ENCODE results near the gene GRHL1.

The GRHL1 gene

DNA sequence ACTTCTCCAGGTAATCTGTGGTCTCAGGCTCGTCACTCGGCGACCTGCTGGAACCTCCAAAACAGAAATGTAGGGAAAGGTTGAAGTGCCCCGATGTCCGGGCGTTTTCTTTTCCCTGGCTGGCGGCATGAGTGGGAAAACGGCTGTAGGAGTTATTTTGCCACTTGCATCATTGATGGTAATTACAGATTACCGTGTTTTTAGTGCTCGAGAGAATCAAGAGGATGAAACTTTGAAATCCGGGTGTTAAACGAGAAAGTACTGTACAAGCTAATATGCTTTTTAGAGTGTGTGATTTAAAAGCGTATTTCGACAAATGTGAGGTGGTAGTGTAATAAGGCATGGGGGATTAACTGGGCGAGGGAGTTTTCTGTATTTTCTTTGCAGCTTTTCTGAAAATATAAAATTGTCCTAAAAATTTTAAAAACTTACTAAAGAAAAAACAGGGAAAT, 819 bp downstream of the GRHL1 start:
- TF ChIP-seq, protein P1, sequence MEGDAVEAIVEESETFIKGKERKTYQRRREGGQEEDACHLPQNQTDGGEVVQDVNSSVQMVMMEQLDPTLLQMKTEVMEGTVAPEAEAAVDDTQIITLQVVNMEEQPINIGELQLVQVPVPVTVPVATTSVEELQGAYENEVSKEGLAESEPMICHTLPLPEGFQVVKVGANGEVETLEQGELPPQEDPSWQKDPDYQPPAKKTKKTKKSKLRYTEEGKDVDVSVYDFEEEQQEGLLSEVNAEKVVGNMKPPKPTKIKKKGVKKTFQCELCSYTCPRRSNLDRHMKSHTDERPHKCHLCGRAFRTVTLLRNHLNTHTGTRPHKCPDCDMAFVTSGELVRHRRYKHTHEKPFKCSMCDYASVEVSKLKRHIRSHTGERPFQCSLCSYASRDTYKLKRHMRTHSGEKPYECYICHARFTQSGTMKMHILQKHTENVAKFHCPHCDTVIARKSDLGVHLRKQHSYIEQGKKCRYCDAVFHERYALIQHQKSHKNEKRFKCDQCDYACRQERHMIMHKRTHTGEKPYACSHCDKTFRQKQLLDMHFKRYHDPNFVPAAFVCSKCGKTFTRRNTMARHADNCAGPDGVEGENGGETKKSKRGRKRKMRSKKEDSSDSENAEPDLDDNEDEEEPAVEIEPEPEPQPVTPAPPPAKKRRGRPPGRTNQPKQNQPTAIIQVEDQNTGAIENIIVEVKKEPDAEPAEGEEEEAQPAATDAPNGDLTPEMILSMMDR (IDR thresholded peaks at IDR 0.05; ENCODE audit: low read length, missing control alignments): no peak
- H3K4me3 ChIP-seq (replicated peaks; ENCODE audit: low read depth, low read length): no peak overlapping the region
- no peak for DNase-seq (ENCODE audit: low read depth)

DNA sequence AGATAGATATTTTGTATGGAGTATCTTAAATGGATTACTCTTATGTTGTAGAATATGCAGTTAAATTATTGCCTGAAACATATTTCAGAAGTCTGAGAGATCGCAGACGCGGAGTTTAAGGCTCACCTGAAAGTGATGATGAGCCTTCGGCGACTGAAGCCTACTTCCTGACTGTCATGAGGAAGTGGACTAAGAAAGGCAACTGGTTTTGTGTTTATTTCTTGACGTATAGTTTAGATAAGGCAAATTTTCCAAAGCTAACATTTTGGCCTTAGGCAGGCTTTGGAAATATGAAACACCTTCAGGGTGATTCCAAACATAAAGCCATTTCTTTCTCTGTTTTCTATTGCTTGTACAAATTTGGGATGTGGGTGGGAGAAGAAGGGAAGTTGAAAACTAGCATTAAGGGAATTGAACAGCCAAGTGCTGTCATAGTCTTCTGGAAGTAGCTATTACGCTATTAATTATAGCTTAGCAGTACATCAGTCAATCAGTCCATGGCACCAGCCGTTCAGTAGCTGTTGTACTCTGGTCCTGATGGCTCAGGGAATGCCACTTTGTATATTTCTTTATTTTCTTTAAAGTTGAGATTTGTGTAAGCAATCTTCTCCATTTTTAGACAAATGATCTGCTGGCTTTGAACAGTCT, 1.5 kb downstream of the GRHL1 start:
- TF ChIP-seq, protein P1 (IDR thresholded peaks at IDR 0.05; ENCODE audit: low read length, missing control alignments): no peak
- no peak overlapping the region for H3K4me3 ChIP-seq (replicated peaks; ENCODE audit: low read depth, low read length)
- no peak for DNase-seq (ENCODE audit: low read depth)

DNA sequence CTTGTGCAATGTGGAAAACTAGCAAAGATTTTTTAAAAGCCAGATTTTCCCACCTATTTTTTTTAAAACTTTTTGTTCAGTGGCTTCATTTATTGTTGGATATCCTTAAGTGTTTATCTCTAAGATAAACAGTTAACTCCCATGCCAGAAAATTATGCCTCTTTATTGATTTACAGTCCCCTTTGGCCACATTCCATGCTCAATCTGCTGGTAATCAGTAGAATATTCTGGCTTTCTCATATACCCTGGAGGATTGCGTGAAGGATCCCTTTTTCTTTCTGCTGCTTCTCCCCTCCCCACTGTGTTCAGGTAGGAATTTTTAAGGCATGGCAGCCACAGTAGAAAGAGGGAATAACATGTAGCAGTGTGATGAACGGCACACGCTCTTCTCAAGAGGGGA, 2.6 kb downstream of the GRHL1 start:
- no peak overlapping the region for H3K4me3 ChIP-seq (replicated peaks; ENCODE audit: low read depth, low read length)
- no peak for DNase-seq (ENCODE audit: low read depth)
- TF ChIP-seq, protein P1 (IDR thresholded peaks at IDR 0.05; ENCODE audit: low read length, missing control alignments): no peak

DNA sequence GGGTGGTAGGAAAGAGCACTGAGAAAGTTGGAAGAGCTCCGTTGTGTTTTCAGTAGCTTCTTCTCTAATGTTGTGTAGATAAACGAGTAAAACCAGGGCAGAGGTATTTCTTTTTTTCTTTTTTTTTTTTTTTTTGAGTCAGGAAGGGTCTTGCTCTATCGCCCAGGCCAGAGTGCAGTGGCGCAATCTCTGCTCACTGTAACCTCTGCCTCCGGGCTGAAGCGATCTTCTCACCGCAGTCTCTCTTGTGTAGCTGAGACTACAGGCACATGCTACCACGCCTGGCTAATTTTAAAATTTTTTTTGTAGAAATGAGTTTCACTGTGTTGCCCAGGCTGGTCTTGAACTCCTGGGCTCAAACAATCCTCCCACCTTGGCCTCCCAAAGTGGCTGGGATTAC, 6.6 kb downstream of the GRHL1 start:
- TF ChIP-seq, protein P1 (IDR thresholded peaks at IDR 0.05; ENCODE audit: low read length, missing control alignments): no peak
- no peak for DNase-seq (ENCODE audit: low read depth)
- no peak overlapping the region for H3K4me3 ChIP-seq (replicated peaks; ENCODE audit: low read depth, low read length)

DNA sequence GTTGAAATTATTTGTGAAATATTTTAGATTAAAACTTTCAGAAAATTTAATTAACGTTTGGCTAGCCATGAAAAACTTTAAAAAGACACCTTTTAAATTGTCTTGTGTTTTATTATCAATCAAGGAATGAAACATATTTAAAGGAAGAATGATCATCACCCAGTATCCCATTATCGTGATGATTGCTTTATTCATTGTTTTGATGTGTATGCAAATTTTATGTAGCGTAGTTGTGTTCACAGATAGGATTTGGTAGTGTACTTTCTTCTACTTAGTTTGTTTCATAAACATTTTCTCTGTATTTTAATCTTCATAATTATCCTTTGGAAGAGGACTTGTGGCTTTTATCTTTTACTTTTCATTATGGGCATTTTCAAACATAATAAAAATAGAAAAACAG, 7.8 kb downstream of the GRHL1 start:
- TF ChIP-seq, protein P1 (IDR thresholded peaks at IDR 0.05; ENCODE audit: low read length, missing control alignments): no peak
- no peak for DNase-seq (ENCODE audit: low read depth)
- H3K4me3 ChIP-seq (replicated peaks; ENCODE audit: low read depth, low read length): no peak overlapping the region

DNA sequence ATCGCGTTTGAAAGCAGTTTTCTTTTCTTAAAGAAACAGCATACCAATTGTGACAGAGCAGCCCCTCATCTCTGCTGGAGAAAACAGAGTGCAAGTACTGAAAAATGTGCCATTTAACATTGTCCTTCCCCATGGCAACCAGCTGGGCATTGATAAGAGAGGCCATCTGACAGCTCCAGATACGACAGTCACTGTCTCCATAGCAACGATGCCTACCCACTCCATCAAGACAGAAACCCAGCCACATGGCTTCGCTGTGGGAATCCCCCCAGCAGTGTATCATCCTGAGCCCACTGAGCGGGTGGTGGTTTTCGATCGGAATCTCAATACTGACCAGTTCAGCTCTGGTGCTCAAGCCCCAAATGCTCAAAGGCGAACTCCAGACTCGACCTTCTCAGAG, 9.5 kb downstream of the GRHL1 start:
- TF ChIP-seq, protein P1 (IDR thresholded peaks at IDR 0.05; ENCODE audit: low read length, missing control alignments): no peak
- no peak overlapping the region for H3K4me3 ChIP-seq (replicated peaks; ENCODE audit: low read depth, low read length)
- no peak for DNase-seq (ENCODE audit: low read depth)

DNA sequence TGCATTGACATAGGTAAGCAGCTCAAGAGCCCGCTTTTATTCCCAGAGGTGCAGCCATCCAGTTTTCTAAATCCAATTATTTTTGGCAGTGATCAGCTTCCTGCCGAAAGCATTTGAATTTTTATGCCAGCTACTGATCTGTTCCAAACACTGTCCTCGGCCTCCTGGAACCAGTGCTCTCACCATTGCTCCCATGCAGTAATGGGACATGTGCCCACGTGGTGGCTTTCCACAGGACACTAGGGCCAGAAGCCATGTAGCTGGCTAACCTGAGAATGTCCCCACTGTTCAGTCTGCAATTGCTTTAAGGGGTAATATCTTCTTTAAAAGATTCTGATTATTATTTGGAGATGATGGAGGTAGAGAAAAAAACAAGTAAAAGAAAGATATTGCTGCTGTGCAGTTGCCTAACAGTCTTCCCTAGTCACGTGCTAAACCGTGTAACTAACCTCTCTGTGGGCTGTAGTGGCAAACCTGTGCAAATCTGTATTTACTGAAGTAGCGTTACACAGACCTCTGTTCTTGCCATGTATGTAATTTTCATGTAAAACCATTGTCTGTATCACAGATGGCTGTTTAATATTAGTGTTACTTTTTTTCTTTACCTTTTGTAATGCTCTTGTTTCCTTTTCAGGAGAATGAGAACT, 13.0 kb downstream of the GRHL1 start:
- H3K4me3 ChIP-seq (replicated peaks; ENCODE audit: low read depth, low read length): no peak overlapping the region
- TF ChIP-seq, protein P1 (IDR thresholded peaks at IDR 0.05; ENCODE audit: low read length, missing control alignments): no peak
- DNase-seq (ENCODE audit: low read depth): no peak

All from fibroblast of pulmonary artery (primary cell).